Body of pancreas (tissue), 4 donors: ENCODE data around the gene PITPNC1.

ENCODE experiments used
- POLR2A ChIP-seq, 3 donors: fragments of 450-650 bp; IDR thresholded peaks; one replicate each; pipeline ENCODE4 v1.6.1; 2016; ENCODE audit warnings: antibody characterized with exemption in 3 of 3, mild to moderate bottlenecking in 2 of 3
- TF ChIP-seq, protein P1 (sequence below), 7 experiments: fragments of 450-650 bp in 4 of 7; fragments of 200-600 bp in 3 of 7; sonication (generic) in 3 of 7; IDR thresholded peaks; one replicate each; pipeline ENCODE4 v1.5.1; 2016 to 2019; ENCODE audit warnings: antibody characterized with exemption in 7 of 7

DNA sequence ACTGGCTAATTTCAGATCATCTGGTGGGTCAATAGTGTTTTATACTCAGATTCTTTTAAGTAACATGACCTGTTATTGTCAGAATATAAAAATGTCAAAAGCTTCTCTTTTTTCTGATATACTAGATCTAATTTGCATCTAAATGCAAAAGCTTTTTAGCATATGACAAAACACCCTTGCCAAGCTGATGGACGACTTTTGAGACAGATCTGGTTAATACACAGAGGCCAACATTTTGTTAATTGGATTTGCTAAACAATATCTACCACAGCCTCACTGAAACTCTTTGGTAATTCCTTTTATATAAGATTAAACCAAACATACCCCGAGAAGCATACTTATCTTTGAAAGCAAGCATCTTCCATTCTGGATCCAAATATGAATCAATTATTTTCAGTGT is 330.4 kb downstream of the PITPNC1 start:
- TF ChIP-seq, protein P1, sequence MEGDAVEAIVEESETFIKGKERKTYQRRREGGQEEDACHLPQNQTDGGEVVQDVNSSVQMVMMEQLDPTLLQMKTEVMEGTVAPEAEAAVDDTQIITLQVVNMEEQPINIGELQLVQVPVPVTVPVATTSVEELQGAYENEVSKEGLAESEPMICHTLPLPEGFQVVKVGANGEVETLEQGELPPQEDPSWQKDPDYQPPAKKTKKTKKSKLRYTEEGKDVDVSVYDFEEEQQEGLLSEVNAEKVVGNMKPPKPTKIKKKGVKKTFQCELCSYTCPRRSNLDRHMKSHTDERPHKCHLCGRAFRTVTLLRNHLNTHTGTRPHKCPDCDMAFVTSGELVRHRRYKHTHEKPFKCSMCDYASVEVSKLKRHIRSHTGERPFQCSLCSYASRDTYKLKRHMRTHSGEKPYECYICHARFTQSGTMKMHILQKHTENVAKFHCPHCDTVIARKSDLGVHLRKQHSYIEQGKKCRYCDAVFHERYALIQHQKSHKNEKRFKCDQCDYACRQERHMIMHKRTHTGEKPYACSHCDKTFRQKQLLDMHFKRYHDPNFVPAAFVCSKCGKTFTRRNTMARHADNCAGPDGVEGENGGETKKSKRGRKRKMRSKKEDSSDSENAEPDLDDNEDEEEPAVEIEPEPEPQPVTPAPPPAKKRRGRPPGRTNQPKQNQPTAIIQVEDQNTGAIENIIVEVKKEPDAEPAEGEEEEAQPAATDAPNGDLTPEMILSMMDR (IDR thresholded peaks at IDR 0.05) = no peak
- no peak for TF ChIP-seq POLR2A (IDR thresholded peaks at IDR 0.05)
